Glutamatergic neuron (in vitro differentiated cells): ENCODE data around the gene VEPH1. TPM values are rescaled to one million over a fixed set of nuclear protein-coding genes. Genes with fewer than 3 reads are reported as not detected.

ENCODE experiments used
- DNase-seq: peaks from one replicate; pipeline ENCODE4 v3.0.0; 2022
- H3K27ac Mint-ChIP-seq: one replicate; pipeline ENCODE4 v1.8.0; 2020; ENCODE audit warnings: mild to moderate bottlenecking, mixed read lengths, inconsistent platforms; ENCODE audit not compliant: unreplicated experiment
- H3K27me3 Mint-ChIP-seq: one replicate; pipeline ENCODE4 v1.8.0; 2020; ENCODE audit warnings: mild to moderate bottlenecking, moderate library complexity, mixed read lengths, inconsistent platforms; ENCODE audit not compliant: unreplicated experiment
- H3K36me3 Mint-ChIP-seq: one replicate; pipeline ENCODE4 v1.8.0; 2020; ENCODE audit warnings: mild to moderate bottlenecking, mixed read lengths, inconsistent platforms; ENCODE audit not compliant: unreplicated experiment
- H3K4me1 Mint-ChIP-seq: one replicate; pipeline ENCODE4 v1.8.0; 2020; ENCODE audit warnings: mild to moderate bottlenecking, low read depth, mixed read lengths, inconsistent platforms; ENCODE audit not compliant: unreplicated experiment
- H3K4me3 Mint-ChIP-seq: one replicate; pipeline ENCODE4 v1.8.0; 2020; ENCODE audit warnings: mild to moderate bottlenecking, mixed read lengths, inconsistent platforms; ENCODE audit not compliant: unreplicated experiment
- H3K9me3 Mint-ChIP-seq: one replicate; pipeline ENCODE4 v1.8.0; 2020; ENCODE audit warnings: mild to moderate bottlenecking, moderate library complexity, mixed read lengths, inconsistent platforms; ENCODE audit not compliant: unreplicated experiment
- CTCF ChIP-seq: fragments of 200-600 bp; sonication (generic); IDR thresholded peaks from one replicate; pipeline ENCODE4 v1.5.0; 2021; ENCODE audit not compliant: partially characterized antibody, unreplicated experiment
- total RNA-seq: library from RNA; stranded (reverse); fragmentation: NEBNext Ultra II Directional; extraction: Animal tissue kit (Norgen Biotek cat#: 25700); gene quantifications from one replicate; pipeline ENCODE4 v1.2.1, GENCODE V29; 2021; ENCODE audit not compliant: unreplicated experiment

VEPH1 gene
- total RNA-seq, 1 donor from 2014 or later = 9.3 TPM

GRCh38 chr3:157248590-157249422, 254.4 kb downstream of the VEPH1 start:
- Mint-ChIP-seq H3K27me3 (no peaks in the 10 kb centered on the region), H3K9me3 (no peaks in the 10 kb centered on the region), H3K36me3 (peaks cover 4% of the 10 kb centered on the region), H3K4me1 (peaks cover 6% of the 10 kb centered on the region), H3K27ac (no peak overlapping the region), H3K4me3 (no peak overlapping the region)
- no peak for DNase-seq
- TF ChIP-seq CTCF = no peak

- Mint-ChIP-seq H3K9me3 (no peaks in the 10 kb centered on the region), H3K27me3 (no peaks in the 10 kb centered on the region), H3K4me3 (no peak overlapping the region), H3K27ac (no peak overlapping the region), H3K36me3 (no peaks in the 10 kb centered on the region), H3K4me1 (peaks cover 6% of the 10 kb centered on the region)
- no peak for DNase-seq
- no peak for TF ChIP-seq CTCF
Observed at GRCh38 chr3:157247391-157247790, 255.8 kb downstream of the VEPH1 start.

GRCh38 chr3:157242836-157243235, 260.4 kb downstream of the VEPH1 start:
- TF ChIP-seq CTCF = no peak

GRCh38 chr3:157241599-157241998, 261.6 kb downstream of the VEPH1 start:
- TF ChIP-seq CTCF = no peak
- DNase-seq = no peak
- Mint-ChIP-seq H3K27ac (no peak overlapping the region), H3K4me3 (no peak overlapping the region), H3K4me1 (no peaks in the 10 kb centered on the region), H3K27me3 (no peaks in the 10 kb centered on the region), H3K9me3 (no peaks in the 10 kb centered on the region), H3K36me3 (no peaks in the 10 kb centered on the region)

More at GRCh38 chr3:157242836-157243235, 260.4 kb downstream of the VEPH1 start:
- no peak for DNase-seq
- Mint-ChIP-seq H3K4me3 (no peak overlapping the region), H3K36me3 (no peaks in the 10 kb centered on the region), H3K27me3 (no peaks in the 10 kb centered on the region), H3K4me1 (no peaks in the 10 kb centered on the region), H3K27ac (no peak overlapping the region), H3K9me3 (no peaks in the 10 kb centered on the region)

- no peak for TF ChIP-seq CTCF
- Mint-ChIP-seq H3K27ac (no peak overlapping the region), H3K4me1 (no peaks in the 10 kb centered on the region), H3K9me3 (no peaks in the 10 kb centered on the region), H3K27me3 (no peaks in the 10 kb centered on the region), H3K4me3 (no peak overlapping the region), H3K36me3 (no peaks in the 10 kb centered on the region)
- no peak for DNase-seq
Observed at GRCh38 chr3:157240408-157240807, 262.8 kb downstream of the VEPH1 start.
